HG02763 (cell line): ENCODE measurements around the gene IGHMBP2.
A peak's percentile ranks its signal among the peaks of the same experiment; 100 is the strongest.

Experiments
- ATAC-seq: cut with Tn5 transposase; IDR thresholded peaks from one replicate; pipeline ENCODE4 v1.9.1; 2021; ENCODE audit warnings: mild to moderate bottlenecking, moderate library complexity; ENCODE audit not compliant: unreplicated experiment

Gene IGHMBP2

GRCh38 chr11:68889948-68890446 lies 13.7 kb upstream of the IGHMBP2 start:
- ATAC-seq, result no peak

GRCh38 chr11:68890490-68891231 lies 13.0 kb upstream of the IGHMBP2 start:
- no peak for ATAC-seq

- ATAC-seq, result no peak
Measured at GRCh38 chr11:68891351-68891948, 12.2 kb upstream of the IGHMBP2 start.

- no peak for ATAC-seq
Measured at GRCh38 chr11:68892576-68892975, 11.1 kb upstream of the IGHMBP2 start.

GRCh38 chr11:68893282-68893681 lies 10.4 kb upstream of the IGHMBP2 start:
- ATAC-seq, result no peak

- no peak for ATAC-seq
Measured at GRCh38 chr11:68896171-68896959, 7.3 kb upstream of the IGHMBP2 start.

GRCh38 chr11:68897441-68897840 lies 6.2 kb upstream of the IGHMBP2 start:
- no peak for ATAC-seq

- no peak for ATAC-seq
Measured at GRCh38 chr11:68900835-68901381, 2.8 kb upstream of the IGHMBP2 start.

- ATAC-seq, result peak; percentile 7
Measured at GRCh38 chr11:68904248-68904847, 657 bp downstream of the IGHMBP2 start.

- no peak for ATAC-seq
Measured at GRCh38 chr11:68905421-68906360, 2.0 kb downstream of the IGHMBP2 start.

GRCh38 chr11:68908273-68908672 lies 4.6 kb downstream of the IGHMBP2 start:
- no peak for ATAC-seq

- no peak for ATAC-seq
Measured at GRCh38 chr11:68910965-68911364, 7.3 kb downstream of the IGHMBP2 start.

- ATAC-seq, result no peak
Measured at GRCh38 chr11:68911731-68912130, 8.0 kb downstream of the IGHMBP2 start.

- no peak for ATAC-seq
Measured at GRCh38 chr11:68912254-68912653, 8.6 kb downstream of the IGHMBP2 start.

- no peak for ATAC-seq
Measured at GRCh38 chr11:68913188-68913587, 9.5 kb downstream of the IGHMBP2 start.

GRCh38 chr11:68914761-68915160 lies 11.1 kb downstream of the IGHMBP2 start:
- no peak for ATAC-seq

GRCh38 chr11:68916439-68916838 lies 12.7 kb downstream of the IGHMBP2 start:
- ATAC-seq, result no peak

GRCh38 chr11:68923614-68924013 lies 19.9 kb downstream of the IGHMBP2 start:
- ATAC-seq, result no peak

GRCh38 chr11:68924073-68924925 lies 20.6 kb downstream of the IGHMBP2 start:
- no peak for ATAC-seq
